ENCODE data around the gene EEFSEC. TPM values are rescaled to one million over a fixed set of nuclear protein-coding genes. Genes with fewer than 3 reads are reported as not detected.

The EEFSEC gene
- total and polyA plus RNA-seq, 2 of the 8 experiments (the other 6 are each of a cell fraction or from before 2014, with no cell fraction given), result 13.1 to 19.8 TPM

DNA sequence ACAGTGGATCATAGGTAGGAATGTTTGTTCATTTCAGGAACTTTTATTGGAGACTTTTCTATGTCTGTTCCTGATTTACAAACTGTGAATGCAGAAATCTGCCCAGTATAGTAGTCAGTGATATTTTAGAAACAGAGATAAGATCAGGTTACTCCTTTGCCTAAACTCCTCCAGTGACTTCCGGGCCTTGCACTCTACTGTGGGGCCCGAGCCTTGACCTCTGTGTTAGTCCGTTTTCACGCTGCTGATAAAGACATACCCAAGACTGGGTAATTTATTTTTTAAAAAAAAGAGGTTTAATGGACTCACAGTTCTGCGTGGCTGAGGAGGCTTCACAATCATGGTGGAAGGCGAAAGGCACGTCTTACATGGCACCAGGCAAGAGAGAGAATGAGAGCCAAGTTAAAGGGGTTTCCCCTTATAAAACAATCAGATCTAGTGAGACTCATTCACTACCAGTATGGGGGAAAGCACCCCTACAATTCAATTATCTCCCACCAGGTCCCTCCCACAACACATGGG, 186.3 kb downstream of the EEFSEC start:
- WGBS, 2 experiments (ENCODE audit: extremely low coverage in 1 of 2, insufficient coverage in 1 of 2, insufficient read length in 1 of 2, insufficient replicate concordance in 2 of 2, low coverage in 1 of 2, low lambda C conversion rate in 2 of 2, missing lambda C conversion rate in 1 of 2), result 95% methylated on average over 7 of the region's 7 CpGs; no CpG with 5 or more reads in 1 of the 2 experiments
- peaks cover 0 to 1% of the 10 kb centered on the region in 2 experiments for H4K20me1 ChIP-seq (replicated peaks in 1 of 2; ENCODE audit: control insufficient read depth in 1 of 2, insufficient read depth in 2 of 2, low read length in 2 of 2)
- no peaks in the 10 kb centered on the region for H3K27me3 ChIP-seq (replicated peaks in 1 of 4; ENCODE audit: control insufficient read depth in 3 of 4, extremely low read depth in 1 of 4, insufficient read depth in 3 of 4, low read length in 3 of 4)
- H3K18ac ChIP-seq (ENCODE audit: extremely low read depth, low read length), result no peak overlapping the region
- no peak overlapping the region for H2AFZ ChIP-seq (ENCODE audit: low read length)
- H3K79me2 ChIP-seq (ENCODE audit: control insufficient read depth in 1 of 2, insufficient read depth in 2 of 2, low read length in 2 of 2), result no peaks in the 10 kb centered on the region
- H3K14ac ChIP-seq (ENCODE audit: insufficient read length), result no peak overlapping the region
- H3K27ac ChIP-seq (ENCODE audit: low read depth, low read length), result no peak overlapping the region
- no peaks in the 10 kb centered on the region; the same call in 1 of the 2 replicates for H3K23me2 ChIP-seq (ENCODE audit: low read depth, low read length)
- H2BK15ac ChIP-seq (ENCODE audit: low read length), result no peak overlapping the region
- DNase-seq (ENCODE audit: low read depth in 1 of 2, low spot score in 2 of 2) (no peak), FAIRE-seq (no peak)
- H3K79me1 ChIP-seq (ENCODE audit: low read depth, low read length), result no peaks in the 10 kb centered on the region
- H3K4ac ChIP-seq (replicated peaks; ENCODE audit: insufficient read length, low read depth, low read length), result no peak overlapping the region
- H2BK12ac ChIP-seq (ENCODE audit: low read depth, low read length), result no peak overlapping the region
- H4K8ac ChIP-seq (ENCODE audit: extremely low read depth, insufficient read depth, low read length), result no peak overlapping the region
- no peak overlapping the region for H2BK120ac ChIP-seq (replicated peaks; ENCODE audit: low read depth, low read length)
- no peak overlapping the region for H3K4me3 ChIP-seq (ENCODE audit: extremely low read depth in 1 of 4, insufficient read depth in 2 of 4, low read depth in 3 of 4, low read length in 4 of 4)
- no peaks in the 10 kb centered on the region for H3K36me3 ChIP-seq (ENCODE audit: control insufficient read depth in 2 of 4, insufficient read depth in 4 of 4, low read length in 3 of 4)
- no peak overlapping the region for H4K5ac ChIP-seq (ENCODE audit: insufficient read length, low read depth, low read length)
- H2AK5ac ChIP-seq (ENCODE audit: low read depth, low read length), result no peak overlapping the region
- no peak overlapping the region for H3K56ac ChIP-seq (replicated peaks; ENCODE audit: insufficient read length, low read depth, low read length)
- POLR2A ChIA-PET (ENCODE audit: partially characterized antibody), result no interaction called here
- H3K4me2 ChIP-seq (ENCODE audit: insufficient read depth in 1 of 2, low read depth in 2 of 2, low read length in 2 of 2), result no peak overlapping the region
- no peak overlapping the region for H2BK5ac ChIP-seq (ENCODE audit: low read depth, low read length)
- CTCF ChIA-PET (ENCODE audit: partially characterized antibody), result interaction anchor here (1.0 to 1.9 kb wide), 2 partner anchors 10 to 18 kb away, joined by 4 to 9 read pairs; no protein-coding TSS in a partner anchor
- no peaks in the 10 kb centered on the region for H3K9me3 ChIP-seq (ENCODE audit: insufficient read depth in 2 of 2, low read depth in 1 of 2, low read length in 1 of 2)
- H2BK20ac ChIP-seq (ENCODE audit: low read length), result no peak overlapping the region
- no peak overlapping the region for H3K23ac ChIP-seq (ENCODE audit: insufficient read length)
- H4K91ac ChIP-seq (replicated peaks; ENCODE audit: insufficient read length, low read length), result no peak overlapping the region
- no peak overlapping the region for H3K9ac ChIP-seq (replicated peaks in 1 of 4; ENCODE audit: extremely low read depth in 1 of 4, low read depth in 3 of 4, low read length in 3 of 4)
- peaks cover 0 to 6% (median 3%) of the 10 kb centered on the region in 4 experiments; a peak in 5 of 7 replicates for H3K4me1 ChIP-seq (replicated peaks in 1 of 4; ENCODE audit: control insufficient read depth in 3 of 4, insufficient read depth in 4 of 4, low read length in 3 of 4)
- TF ChIP-seq RNF2 (IDR thresholded peaks at IDR 0.05; ENCODE audit: borderline replicate concordance, low read depth, low read length, missing control alignments, poor library complexity, severe bottlenecking), result no peak
- TF ChIP-seq KDM1A (IDR thresholded peaks at IDR 0.05; ENCODE audit: borderline replicate concordance, low read length), result no peak
- TF ChIP-seq FOSL1 (IDR thresholded peaks at IDR 0.05; ENCODE audit: insufficient read depth, low read depth, low read length), result no peak
- TF ChIP-seq CEBPB (IDR thresholded peaks at IDR 0.05; ENCODE audit: low read depth, low read length), result no peak
- no peak for TF ChIP-seq CHD1 (IDR thresholded peaks at IDR 0.05; ENCODE audit: low read depth, low read length)
- no peak for TF ChIP-seq JUN (IDR thresholded peaks at IDR 0.05; ENCODE audit: low read depth, low read length)
- no peak for TF ChIP-seq CHD2 (IDR thresholded peaks at IDR 0.05; ENCODE audit: low read length)
- TF ChIP-seq, protein P1, sequence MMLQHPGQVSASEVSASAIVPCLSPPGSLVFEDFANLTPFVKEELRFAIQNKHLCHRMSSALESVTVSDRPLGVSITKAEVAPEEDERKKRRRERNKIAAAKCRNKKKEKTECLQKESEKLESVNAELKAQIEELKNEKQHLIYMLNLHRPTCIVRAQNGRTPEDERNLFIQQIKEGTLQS (IDR thresholded peaks at IDR 0.05; ENCODE audit: insufficient read depth, low read depth, low read length), result no peak
- TF ChIP-seq POLR2AphosphoS5 (IDR thresholded peaks at IDR 0.05; ENCODE audit: low read depth, low read length), result no peak
- no peak for TF ChIP-seq SRF (IDR thresholded peaks at IDR 0.05; ENCODE audit: low read depth, low read length)
- TF ChIP-seq TAF1 (IDR thresholded peaks at IDR 0.05; ENCODE audit: low read depth, low read length), result no peak
- TF ChIP-seq SUZ12 (IDR thresholded peaks at IDR 0.05; ENCODE audit: low read length), result no peak
- TF ChIP-seq EP300 (IDR thresholded peaks at IDR 0.05; ENCODE audit: borderline replicate concordance in 1 of 2, low read depth in 2 of 2, low read length in 2 of 2), result no peak
- no peak for TF ChIP-seq TEAD4 (IDR thresholded peaks at IDR 0.05; ENCODE audit: low read depth, low read length)
